HG03097 (cell line): ENCODE data around the gene UST.
A peak's percentile ranks its signal among the peaks of the same experiment; 100 is the strongest.
"Not testable (repeated sequence)": the region's sequence is repeated elsewhere in the genome, so short reads cannot be mapped to it uniquely, and the experiment has no call there.

Source experiments
- ATAC-seq: cut with Tn5 transposase; IDR thresholded peaks from one replicate; pipeline ENCODE4 v1.9.1; 2021; ENCODE audit not compliant: unreplicated experiment, low FRiP score

UST gene

DNA sequence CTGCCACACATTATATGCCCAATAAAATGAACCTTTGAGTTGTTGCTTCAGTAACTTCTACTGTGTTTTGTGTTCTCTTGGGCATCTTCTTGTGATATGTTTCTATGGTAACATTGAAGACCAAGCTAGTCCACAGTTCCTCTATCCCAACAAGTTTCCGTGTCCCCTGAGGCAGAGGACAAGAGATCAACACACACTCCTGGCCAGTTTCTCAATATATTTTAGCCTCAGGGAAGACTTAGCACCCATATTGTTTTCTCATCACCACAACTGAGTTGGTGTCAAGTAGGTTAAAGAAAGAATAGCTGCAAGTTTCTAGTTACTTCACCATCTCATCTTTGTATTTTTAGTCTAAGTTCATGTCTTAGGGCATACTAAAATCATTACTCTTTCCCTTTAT is 277.5 kb downstream of the UST start:
- no peak for ATAC-seq

DNA sequence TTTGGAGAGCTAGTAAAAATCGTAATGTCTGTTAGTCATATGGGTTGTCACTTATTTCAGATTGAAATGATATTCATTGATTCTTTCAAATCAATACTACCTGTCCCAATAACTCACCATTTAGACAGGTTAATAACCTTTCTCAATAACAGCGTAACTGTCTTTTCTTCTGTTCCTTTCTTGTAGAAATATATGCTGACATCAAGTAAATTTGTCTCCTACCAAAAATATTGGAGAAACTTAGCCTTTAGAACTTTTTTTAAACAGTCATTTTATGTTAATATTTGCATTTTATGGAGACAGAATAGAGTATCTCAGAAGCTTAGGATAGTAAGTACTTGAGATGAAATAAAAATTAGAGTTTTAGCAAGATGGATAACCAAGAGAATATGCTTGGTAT is 278.2 kb downstream of the UST start:
- ATAC-seq = no peak

DNA sequence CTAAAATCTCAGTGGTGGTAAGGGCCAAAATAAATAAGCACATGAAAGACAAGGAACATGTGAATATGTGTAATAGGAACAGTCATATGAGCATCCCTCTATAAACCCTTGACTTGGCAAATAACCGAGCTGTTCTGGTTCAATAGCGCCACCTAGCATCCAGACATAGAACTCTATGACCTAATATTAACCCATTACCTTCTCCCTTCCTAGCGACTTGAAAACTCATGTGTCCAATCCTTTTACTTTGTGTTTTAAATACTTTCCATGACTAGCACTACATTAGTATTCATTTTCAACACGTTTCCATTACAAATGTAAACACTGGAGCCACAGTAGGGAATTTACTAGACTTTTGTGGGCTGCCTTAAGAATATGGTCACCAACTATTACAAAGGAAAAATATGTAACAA is 279.7 kb downstream of the UST start:
- no peak for ATAC-seq

DNA sequence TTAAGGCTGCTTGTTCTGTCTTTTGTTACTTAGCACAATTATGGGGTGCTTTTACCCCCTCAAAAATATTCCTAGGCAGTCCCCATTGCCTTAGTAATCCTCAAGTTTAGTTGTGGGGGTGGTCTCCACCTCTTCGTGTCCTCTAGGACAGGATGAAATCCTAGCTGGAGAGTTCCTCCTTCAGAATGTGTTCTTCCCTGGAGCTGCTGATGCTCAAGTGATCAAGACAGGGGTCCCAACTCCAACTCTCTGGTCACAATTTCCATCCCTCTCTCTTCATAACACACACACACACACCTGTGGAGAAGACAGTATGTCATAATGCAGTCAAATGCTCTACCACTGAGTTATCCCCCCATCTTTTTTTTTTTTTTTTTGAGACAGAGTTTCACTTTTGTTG is 280.7 kb downstream of the UST start:
- ATAC-seq = no peak

DNA sequence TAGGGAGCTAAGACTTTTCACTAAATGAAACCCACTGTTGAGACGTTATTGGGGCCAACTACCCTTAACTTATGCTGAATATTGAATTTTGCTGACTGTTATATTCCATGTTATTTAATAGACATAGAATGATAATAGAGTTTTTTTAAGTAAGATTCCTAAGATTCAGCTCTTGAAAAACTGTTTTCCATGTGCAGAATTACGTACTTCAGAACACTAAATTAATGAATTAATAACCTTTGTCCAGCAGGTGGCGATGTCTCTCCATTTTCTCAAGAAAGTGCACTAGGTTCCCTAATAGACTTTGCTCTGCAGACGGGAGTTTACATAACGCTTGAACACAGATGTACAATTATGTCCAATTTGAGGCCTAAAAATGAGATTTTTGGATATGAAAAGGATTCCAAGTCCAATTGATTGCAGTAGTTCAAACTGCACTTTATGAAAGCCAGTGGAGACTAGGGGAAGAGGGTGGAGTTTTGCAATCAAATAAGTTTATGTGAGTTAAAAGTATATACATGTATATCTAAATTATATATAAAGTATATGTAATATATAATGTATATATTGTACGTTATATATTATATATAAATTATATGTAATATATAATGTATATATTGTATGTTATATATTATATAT is 282.1 kb downstream of the UST start:
- no peak for ATAC-seq

DNA sequence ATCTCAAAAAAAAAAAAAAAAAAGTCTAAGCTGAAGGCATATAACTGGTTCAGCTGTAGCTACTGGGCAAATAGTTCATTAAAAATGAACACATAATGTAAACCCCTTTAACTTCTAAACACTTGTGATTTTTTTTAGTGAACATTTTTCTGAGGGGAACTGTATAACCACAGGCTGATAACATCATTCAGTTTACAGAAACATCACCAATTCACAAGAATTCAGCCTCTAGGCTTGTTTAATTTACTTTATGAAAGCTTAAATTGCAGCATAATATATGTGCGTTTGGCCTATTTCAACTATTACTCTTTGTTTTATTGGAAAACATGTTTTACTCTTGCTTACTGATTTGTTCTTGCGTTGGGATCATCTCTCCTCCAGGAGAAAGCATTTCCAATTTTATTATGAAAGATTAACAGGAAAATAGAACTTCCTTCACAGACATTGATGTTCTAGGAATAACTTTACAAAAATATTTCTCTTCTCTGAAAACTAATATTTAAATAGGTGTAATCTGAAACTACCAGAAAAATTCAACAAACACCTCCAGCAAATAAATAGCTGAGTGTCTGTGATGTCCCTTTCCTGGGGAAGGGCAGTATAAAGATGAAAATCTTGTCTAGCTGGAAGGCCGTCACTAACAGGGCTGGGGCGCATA is 284.5 kb downstream of the UST start:
- ATAC-seq = no peak

DNA sequence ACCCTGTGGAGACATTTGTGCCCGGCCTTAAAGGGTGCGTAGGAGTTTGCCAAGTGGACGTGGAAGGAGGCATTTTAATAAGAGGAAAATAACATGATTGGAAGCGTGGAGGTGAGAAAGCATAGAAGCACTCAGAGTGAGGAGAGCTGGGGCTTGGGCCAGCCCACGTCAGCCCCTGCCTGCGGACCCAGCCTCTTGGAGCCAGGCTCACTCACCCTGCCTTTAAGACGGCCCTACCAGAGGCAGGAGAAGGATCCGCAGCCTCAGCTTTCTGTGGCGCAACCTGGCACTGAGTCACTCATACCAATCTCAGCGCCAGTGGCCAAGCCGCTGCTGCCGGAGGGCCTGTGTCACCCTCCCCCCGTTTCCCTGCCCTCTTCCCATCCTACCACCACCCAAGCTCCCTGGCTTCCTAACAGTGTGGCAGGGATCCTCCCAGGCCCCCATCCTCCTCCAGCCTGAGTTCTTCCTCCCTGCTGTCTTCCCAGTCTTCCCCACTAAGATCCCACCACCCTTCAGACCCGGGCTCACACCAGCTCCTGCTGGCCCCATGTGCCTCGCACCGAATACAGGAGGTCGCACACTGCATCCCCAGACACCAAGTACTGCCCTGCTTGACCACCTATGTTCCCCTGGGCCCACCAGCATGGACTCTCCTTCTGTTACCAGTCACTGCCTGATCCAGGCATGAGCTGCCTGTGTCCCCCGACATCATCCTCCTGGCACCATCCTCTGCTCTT is 285.2 kb downstream of the UST start:
- peak; percentile 17 for ATAC-seq

DNA sequence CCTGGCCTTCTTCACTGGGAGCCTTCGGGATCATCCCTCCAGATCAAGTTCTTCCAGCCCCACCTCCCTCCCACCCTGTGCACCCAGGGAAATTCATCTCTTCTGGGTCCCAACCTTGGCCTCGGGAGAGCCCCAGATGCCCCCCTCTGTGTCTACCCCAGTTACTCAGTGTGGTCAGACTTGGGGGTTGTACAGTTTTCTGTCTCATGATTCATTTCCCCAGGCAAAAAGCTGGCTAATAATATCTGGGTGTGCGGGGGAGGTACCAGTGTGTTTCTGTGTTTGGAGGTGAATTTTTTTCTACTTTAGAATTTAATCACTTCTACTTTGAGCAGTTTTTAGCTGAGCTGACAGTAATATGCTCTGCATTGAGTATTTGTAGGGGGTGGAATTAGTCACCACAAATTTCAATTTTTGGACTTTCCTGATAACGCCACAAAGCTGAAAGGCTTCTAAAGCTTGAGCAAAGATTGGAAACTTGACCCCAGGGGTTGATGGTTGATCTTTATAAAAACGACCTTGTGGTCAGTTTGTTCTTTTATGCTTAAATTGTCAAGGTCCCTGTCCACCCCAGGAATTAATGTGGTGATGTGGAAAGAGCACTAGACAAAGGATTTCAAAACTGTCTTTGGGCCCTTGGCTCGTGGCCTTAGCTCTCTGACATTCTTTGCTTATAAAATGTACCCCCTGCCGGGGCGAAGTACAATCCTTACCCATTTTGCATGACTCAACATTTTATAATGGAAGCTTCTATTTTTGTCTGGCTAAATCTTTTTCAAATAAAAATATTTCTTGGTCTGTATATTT is 286.0 kb downstream of the UST start:
- peak; percentile 62 for ATAC-seq

DNA sequence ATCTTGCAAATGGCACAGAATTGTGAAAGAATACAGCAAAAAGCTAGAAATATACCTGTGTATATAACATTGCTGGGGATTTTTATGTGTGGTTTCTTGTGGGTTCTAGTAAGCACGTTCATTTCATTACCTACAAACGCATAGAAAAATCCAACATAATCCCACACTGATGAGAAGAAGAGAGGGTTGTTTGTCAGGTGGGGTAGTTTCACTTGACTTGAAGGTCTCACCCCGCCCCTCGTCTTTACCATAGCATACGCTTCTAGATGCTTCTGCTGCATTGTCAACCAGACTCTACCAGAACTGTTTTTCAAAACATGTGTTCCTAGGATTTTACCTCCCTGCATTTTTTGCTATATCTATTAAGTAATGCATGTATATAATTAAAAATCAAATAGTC is 286.6 kb downstream of the UST start:
- no peak for ATAC-seq

DNA sequence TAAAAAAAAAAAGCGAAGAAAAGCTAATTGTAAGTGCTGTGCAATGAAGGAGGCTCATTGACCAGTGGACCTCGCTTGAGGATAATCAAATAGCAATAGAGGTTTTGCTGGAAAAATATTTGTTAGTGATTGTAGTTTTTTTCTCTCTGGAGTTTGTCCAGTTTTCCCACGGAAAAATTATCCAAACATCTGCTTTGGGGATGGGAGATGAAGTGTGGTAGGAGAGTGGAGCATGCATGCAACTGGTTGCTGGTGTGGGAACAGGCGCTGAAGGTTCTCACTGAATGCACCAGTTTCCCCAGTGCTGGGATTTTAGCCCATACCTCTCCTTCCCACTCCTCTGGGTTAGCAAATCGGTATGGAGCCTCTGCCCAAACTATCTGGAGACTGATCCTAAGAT is 288.9 kb downstream of the UST start:
- no peak for ATAC-seq

DNA sequence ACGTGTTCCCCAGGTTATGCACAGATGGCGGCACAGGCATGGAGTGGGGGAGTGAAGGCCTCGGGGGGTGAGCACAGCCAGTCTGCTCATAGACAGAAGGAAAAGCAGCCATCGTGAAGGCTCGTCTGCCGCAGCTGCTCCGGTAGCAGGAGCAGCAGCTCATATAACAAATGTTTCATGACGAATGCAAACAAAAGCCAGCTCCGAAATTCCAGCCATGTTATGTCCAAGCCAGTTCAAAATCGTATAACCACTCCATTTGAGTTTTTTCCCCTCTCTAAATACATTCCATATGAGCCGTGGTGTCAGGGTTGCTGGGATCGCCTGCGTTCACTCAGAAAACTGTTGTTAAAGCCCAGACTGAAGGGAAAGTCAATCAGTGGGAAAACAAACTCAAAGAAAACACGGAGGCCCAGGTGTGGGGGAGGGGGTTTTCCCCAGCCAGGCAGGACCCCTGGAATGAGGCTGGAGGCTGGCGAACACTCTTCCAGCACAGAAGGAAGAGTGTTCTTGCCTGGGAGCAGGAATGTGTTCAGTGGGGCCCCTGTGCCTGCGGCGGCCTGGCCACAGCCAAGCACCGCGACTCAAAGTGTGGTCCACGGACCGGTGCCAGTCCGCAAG is 290.3 kb downstream of the UST start:
- ATAC-seq = no peak

DNA sequence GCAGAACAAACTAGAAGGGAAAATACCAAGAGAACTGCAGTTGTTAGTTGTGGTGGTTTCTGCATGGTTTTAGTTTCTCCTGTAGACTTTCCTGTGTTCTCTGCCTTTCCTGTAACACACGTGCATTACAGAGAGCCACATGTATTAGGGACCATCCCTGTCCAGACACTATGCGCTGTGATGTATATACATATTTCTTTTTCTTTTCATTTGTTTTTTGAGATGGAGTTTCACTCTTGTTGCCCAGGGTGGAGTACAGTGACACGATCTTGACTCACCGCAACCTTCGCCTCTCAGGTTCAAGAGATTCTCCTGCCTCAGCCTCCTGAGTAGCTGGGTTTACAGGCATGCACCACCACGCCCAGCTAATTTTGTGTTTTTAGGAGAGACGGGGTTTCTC is 292.2 kb downstream of the UST start:
- not testable (repeated sequence) for ATAC-seq

DNA sequence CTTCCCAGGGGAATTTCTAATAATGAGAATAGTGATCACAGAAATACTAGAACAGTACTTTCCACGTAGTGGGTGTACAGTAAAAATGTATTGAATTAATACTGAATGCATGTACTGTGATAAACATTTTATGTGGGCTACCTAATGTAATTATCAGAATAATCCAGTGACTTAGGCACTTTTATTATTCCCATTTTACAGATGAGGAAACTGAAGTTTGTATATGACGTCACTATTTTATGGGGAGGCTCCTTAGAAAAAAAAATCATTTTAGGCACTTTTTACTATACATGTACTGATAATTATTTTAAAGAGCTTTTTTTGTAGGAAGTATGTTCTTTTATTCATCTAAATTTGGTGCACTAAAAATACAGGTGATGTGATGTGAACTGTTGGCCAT is 295.1 kb downstream of the UST start:
- ATAC-seq = no peak

DNA sequence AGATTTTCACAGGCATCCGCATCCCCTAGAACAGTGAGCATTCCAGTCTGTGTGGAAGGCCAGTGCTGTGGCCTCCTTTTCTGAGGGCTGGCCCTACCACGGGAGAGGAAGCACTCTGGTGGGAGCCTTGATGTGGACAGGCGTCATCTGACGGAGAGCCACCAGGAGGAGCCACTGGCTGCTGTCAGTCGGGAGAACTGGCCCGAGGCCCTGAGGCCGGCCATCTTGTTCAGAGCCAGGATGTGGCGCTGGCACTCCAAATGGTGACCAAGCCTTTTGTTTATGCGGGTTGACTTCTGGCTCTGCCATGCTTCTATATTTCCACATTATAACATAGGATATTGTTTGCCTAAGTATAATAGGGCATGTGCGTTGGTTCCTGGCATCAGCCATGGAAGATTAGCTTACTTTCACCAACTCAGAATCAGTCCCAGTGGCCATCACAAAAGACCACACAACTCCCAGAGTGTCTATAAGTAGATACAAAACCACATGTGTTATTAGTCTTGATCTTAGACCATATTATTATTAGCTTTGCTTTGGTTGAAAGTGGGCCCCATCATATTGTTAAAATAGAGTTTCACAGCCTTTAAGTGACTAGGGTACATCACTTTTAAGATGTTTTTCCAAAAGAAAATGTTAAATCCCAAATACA is 296.8 kb downstream of the UST start:
- ATAC-seq = no peak

DNA sequence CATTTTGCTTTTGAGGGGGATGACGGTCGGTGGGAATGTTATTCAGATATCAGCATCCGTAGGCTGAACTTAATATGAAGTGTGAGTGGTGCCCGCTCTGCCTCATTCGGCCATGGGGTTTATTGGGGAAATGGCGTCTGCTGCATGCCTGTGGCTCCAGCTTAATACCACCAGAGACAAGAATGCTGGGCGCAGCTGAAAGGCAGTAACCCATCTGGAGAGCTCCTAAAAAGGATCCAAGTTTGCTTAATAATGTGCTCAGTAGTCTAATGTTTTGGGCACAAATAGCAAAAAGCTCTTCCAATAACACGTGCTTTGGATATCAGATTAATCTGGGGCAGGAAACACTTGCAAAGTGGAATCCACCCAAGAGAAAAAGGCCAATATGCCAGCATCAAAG is 297.7 kb downstream of the UST start:
- ATAC-seq = no peak

DNA sequence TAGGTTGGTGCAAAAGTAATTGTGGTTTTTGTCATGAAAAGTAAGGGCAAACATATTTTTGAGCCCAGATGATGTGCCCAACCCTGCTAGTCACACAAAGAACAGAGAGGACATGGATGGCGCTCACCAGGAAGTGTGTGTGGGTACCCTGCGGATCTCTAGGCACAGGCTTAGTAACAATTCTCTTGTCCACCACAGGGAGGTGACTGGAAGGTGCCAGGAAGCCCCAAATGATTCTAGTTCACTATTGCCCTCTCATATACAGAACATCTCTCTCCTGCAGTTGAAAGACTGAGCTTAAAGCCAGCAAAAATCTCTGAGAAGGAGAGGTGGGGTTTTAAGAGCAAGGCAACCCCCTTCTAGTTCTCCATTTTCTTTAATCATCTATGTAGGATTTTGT is 298.6 kb downstream of the UST start:
- ATAC-seq = no peak

DNA sequence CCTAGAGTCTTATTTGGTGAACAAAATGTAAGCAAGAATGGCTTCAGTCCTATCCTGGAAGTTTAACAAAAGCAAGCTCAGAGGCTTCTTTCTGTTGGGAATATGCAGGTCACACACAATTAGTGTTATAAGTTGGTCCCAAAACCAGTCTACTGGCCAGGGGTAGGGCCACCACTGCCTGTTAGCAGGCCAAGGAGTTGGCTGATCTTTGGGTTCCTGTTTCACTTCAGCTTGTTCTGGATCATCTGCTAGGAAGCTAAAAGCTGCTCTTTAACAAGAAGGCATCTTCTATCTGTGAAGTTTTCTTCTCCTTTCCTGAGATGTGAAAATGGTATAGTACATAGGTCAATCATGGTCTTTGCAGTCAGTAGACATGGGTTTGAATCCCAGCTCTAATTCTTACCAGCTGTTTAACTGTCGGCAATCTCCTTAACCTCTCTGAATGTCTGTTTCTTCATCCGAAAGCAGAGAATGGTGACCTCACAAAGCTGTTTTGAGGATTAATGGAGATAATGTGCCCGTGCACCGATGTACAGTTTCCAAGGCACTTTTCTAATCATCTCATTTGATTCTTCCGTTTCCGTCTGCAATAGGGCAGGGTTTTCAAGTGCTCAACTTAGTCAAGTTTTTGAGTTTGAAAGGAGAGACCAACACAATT is 299.5 kb downstream of the UST start:
- ATAC-seq = no peak

DNA sequence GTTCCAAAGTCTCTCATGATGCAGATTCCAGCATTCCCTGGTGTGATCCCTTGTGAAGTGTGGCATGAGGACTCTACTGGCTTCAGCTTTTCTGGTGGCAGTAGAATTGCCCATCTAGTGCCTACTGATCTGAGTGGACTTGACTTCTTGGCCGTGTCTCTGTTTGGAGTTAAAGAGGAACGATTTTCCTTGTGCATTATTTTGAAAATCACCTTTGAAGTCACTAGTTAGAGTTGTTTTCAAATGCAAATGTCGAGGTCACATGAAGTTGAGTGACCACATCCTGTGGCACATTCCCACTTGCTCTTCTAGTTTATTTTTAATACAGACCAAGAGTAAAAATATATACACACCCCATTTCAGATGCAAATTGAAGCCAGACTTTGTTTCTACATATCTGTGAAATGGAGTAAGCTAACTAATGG is 300.0 kb downstream of the UST start:
- peak; percentile 43 for ATAC-seq

DNA sequence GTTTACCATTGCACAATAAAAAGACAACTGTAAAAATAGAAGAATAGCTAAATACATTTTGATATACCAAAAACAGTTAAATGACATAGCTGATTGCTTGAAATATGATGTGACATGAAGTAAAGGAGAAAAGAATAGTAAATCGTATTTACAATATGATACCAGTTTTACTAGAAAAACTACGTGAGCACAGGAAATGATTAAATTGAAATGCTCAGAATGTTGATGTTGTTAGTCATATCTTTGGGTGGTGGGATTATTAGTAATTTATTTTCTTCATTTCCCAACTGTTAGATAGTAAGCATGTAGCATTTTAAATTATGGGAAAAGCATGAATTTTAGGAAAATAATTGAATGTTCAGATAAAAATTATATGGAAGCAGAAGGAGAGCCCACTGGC is 302.4 kb downstream of the UST start:
- ATAC-seq = no peak

DNA sequence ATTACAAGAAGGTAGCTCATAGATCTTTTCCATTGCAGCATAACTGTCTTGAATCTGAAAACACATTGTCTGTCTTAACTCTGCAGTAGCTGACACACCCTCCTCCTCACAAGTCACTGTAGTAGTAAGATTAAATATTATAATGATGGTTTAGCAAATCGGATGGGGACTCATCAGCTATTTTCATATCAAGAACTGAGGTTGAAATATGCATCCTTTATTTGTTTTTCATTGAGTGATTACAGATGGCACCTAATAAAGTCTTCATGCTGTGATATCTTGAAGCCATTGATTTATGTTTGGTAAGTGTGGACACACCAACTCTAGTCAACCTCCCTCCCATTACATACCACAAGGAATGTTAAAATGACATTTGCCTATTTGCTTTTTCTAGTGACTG is 303.3 kb downstream of the UST start:
- ATAC-seq = no peak
